ENCODE measurements around the gene ABCA10.

Gene ABCA10

GRCh38 chr17:69122065-69122464 lies 106.6 kb downstream of the ABCA10 start:
- Histone ChIP-seq H3K27ac (ENCODE audit: low read length) (no peak overlapping the region), H3K4me3 (ENCODE audit: low read length) (no peak overlapping the region), H3K27me3 (ENCODE audit: control insufficient read depth, insufficient read depth, low read length) (no peaks in the 10 kb centered on the region), H3K9ac (ENCODE audit: low read length) (no peak overlapping the region), H3K9me3 (ENCODE audit: control insufficient read depth, low read depth, low read length) (no peaks in the 10 kb centered on the region), H3K4me1 (ENCODE audit: control insufficient read depth, low read depth, low read length) (no peaks in the 10 kb centered on the region), H3K36me3 (ENCODE audit: control insufficient read depth, low read depth, low read length) (no peaks in the 10 kb centered on the region)

DNA sequence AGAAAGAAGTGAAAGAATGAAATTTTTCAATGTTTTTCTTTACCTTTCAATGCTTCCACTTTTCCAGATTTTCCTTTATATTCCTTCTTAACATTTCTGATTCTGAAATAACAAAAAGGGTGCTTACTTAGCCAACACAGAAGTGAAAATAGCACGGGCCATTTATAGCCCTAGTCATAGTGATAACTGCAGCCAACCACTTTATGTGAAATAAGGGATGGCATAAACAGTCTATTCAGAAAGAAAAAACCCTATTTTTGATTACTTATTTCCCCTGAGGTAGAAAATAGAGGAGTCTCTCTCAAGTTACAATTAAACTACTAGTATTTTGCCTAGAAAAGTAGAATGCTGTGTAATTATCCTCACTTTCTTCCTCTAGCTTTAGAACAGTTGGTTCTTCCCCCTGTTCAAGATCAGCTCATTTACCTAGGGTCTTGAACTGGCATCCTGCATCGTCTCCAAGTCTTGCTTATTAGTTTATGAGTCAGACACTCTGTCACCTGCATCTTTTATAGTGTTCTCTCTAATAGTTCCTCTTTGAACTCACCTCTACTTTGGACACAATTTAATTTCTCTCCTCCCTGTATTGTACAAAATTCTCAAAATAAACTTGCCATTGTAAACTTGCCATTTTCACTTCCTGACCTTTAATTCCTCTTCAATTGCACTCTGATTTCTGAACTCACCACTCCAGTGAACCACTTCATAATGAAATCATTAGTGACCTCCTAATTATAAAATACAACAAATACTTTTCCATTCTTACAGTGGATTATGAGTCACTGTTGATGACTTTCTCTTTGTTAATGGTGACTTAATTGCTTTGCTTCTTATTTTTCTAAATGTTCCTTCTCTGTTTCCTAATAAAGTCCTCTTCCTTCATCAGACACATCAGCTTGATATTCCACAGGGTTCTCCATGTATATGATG lies 110.5 kb downstream of the ABCA10 start:
- no peaks in the 10 kb centered on the region for H3K27me3 ChIP-seq (ENCODE audit: control insufficient read depth, insufficient read depth, low read length)
- H3K9ac ChIP-seq (ENCODE audit: low read length) = no peak overlapping the region
- H3K4me1 ChIP-seq (ENCODE audit: control insufficient read depth, low read depth, low read length) = no peaks in the 10 kb centered on the region
- H3K27ac ChIP-seq (ENCODE audit: low read length) = no peak overlapping the region
- H3K36me3 ChIP-seq (ENCODE audit: control insufficient read depth, low read depth, low read length) = no peaks in the 10 kb centered on the region
- no peaks in the 10 kb centered on the region for H3K9me3 ChIP-seq (ENCODE audit: control insufficient read depth, low read depth, low read length)
- no peak overlapping the region for H3K4me3 ChIP-seq (ENCODE audit: low read length)

GRCh38 chr17:69111794-69112193 lies 116.8 kb downstream of the ABCA10 start:
- Histone ChIP-seq H3K27me3 (ENCODE audit: control insufficient read depth, insufficient read depth, low read length) (no peaks in the 10 kb centered on the region), H3K36me3 (ENCODE audit: control insufficient read depth, low read depth, low read length) (no peaks in the 10 kb centered on the region), H3K9me3 (ENCODE audit: control insufficient read depth, low read depth, low read length) (no peaks in the 10 kb centered on the region), H3K27ac (ENCODE audit: low read length) (no peak overlapping the region), H3K4me3 (ENCODE audit: low read length) (no peak overlapping the region), H3K4me1 (ENCODE audit: control insufficient read depth, low read depth, low read length) (no peaks in the 10 kb centered on the region), H3K9ac (ENCODE audit: low read length) (no peak overlapping the region)

- no peak overlapping the region for H3K4me3 ChIP-seq (ENCODE audit: low read length)
- no peaks in the 10 kb centered on the region for H3K27me3 ChIP-seq (ENCODE audit: control insufficient read depth, insufficient read depth, low read length)
- H3K9ac ChIP-seq (ENCODE audit: low read length) = no peak overlapping the region
- no peaks in the 10 kb centered on the region for H3K4me1 ChIP-seq (ENCODE audit: control insufficient read depth, low read depth, low read length)
- no peaks in the 10 kb centered on the region for H3K36me3 ChIP-seq (ENCODE audit: control insufficient read depth, low read depth, low read length)
- H3K27ac ChIP-seq (ENCODE audit: low read length) = no peak overlapping the region
- H3K9me3 ChIP-seq (ENCODE audit: control insufficient read depth, low read depth, low read length) = no peaks in the 10 kb centered on the region
Measured at GRCh38 chr17:69105907-69106730, 122.5 kb downstream of the ABCA10 start.

DNA sequence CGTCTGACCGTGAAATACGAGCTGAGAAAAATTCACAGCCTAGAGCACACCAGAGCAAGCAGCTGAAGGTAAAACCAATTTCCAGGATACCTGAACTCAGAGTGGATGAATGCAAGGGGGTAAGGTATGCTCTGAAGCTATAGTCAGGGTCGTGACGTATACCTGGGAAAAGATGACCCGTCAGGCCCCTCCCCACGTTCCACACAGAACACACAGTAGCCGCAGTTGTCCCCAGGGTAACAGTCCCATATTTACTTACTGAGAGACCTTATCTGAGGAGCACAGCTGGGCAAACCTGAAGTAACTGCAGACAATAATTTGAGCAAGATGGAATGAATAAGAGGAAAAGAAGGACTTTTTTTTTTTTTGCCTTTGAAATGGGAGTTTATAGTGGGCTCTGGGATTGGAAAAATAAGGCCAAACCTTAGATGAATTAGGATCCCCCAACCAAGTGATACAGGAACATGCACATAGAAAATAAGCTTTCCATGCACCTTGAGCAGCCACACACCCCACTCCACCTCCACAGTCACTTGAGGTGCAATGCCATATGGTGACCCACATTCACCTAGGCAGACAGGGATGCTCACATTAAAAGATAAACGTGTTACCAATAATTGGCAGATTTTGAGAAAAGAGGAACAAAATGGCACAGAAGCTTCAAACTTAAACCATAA lies 124.9 kb downstream of the ABCA10 start:
- Histone ChIP-seq H3K9ac (ENCODE audit: low read length) (no peak overlapping the region), H3K27me3 (ENCODE audit: control insufficient read depth, insufficient read depth, low read length) (no peaks in the 10 kb centered on the region), H3K4me1 (ENCODE audit: control insufficient read depth, low read depth, low read length) (no peaks in the 10 kb centered on the region), H3K4me3 (ENCODE audit: low read length) (no peak overlapping the region), H3K9me3 (ENCODE audit: control insufficient read depth, low read depth, low read length) (no peaks in the 10 kb centered on the region), H3K36me3 (ENCODE audit: control insufficient read depth, low read depth, low read length) (no peaks in the 10 kb centered on the region), H3K27ac (ENCODE audit: low read length) (no peak overlapping the region)

GRCh38 chr17:69098625-69099024 lies 130.0 kb downstream of the ABCA10 start:
- H3K27me3 ChIP-seq (ENCODE audit: control insufficient read depth, insufficient read depth, low read length) = no peaks in the 10 kb centered on the region
- H3K27ac ChIP-seq (ENCODE audit: low read length) = no peak overlapping the region
- no peaks in the 10 kb centered on the region for H3K9me3 ChIP-seq (ENCODE audit: control insufficient read depth, low read depth, low read length)
- no peak overlapping the region for H3K4me3 ChIP-seq (ENCODE audit: low read length)
- no peaks in the 10 kb centered on the region for H3K36me3 ChIP-seq (ENCODE audit: control insufficient read depth, low read depth, low read length)
- H3K9ac ChIP-seq (ENCODE audit: low read length) = no peak overlapping the region
- H3K4me1 ChIP-seq (ENCODE audit: control insufficient read depth, low read depth, low read length) = no peaks in the 10 kb centered on the region
